Mesothelial cell of epicardium (in vitro differentiated cells): ENCODE results near the gene TNFRSF14. TPM values are rescaled to one million over a fixed set of nuclear protein-coding genes. Genes with fewer than 3 reads are reported as not detected.

Experiments used
- DNase-seq, 2 experiments: peaks; one replicate each; pipeline ENCODE4 v3.0.0; 2021; ENCODE audit warnings: low spot score in 2 of 2; ENCODE audit not compliant: unreplicated experiment in 2 of 2
- H3K27ac Mint-ChIP-seq: 2 replicates; pipeline ENCODE4 v1.8.0; 2021; ENCODE audit warnings: mixed read lengths
- H3K27me3 Mint-ChIP-seq: 2 replicates; pipeline ENCODE4 v1.8.0; 2021; ENCODE audit warnings: low read depth, mixed read lengths
- H3K36me3 Mint-ChIP-seq: 2 replicates; pipeline ENCODE4 v1.8.0; 2021; ENCODE audit warnings: mixed read lengths
- H3K4me1 Mint-ChIP-seq: 2 replicates; pipeline ENCODE4 v1.8.0; 2021; ENCODE audit warnings: mixed read lengths
- H3K4me3 Mint-ChIP-seq: 2 replicates; pipeline ENCODE4 v1.8.0; 2021; ENCODE audit warnings: mild to moderate bottlenecking, moderate library complexity, mixed read lengths
- H3K9me3 Mint-ChIP-seq: 2 replicates; pipeline ENCODE4 v1.8.0; 2021; ENCODE audit warnings: mixed read lengths
- total RNA-seq: library from RNA; stranded (reverse); gene quantifications from 3 replicates; pipeline ENCODE4 v1.2.1, GENCODE V29; 2021
- TF ChIP-seq, protein P1 (sequence below): fragments of 200-600 bp; sonication (generic); IDR thresholded peaks from one replicate; pipeline ENCODE4 v1.5.0; 2021; ENCODE audit warnings: antibody characterized with exemption; ENCODE audit not compliant: unreplicated experiment

Gene TNFRSF14
- total RNA-seq, 1 donor from 2014 or later, result 1.1 TPM

DNA sequence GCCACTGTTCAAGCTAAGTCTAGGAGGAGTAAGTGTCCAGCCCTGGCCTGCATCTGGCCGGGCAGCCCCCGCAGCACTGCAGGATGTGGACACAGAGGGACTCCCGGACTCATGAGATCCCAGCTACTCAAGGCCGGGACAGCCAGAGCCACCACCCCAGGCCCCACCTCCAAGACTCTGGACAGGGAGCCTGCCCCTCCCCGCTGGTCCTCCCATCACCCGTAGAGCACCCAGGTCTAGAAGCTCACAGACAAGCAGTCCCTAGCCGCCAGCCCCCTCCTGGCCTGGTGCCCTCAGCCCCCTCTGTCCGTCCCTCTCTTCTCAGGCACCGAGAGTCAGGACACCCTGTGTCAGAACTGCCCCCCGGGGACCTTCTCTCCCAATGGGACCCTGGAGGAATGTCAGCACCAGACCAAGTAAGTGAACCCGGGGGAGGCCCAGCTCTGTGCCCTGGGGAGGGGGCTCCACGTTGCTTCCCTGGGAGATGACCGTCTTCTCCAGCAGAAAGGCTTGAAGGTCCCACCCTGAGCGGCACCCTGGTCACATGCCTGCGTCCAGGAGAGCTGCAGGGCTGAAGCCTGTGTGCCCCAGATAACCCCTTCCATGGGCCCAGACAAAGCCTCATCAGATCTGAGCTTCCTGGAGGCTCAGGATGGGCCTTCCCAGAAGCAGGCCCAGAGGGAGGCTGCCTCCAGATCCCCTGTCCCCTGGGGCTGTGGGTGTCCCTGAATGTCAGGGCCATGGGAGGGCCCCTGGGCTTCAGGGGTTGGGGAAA lies 4.3 kb downstream of the TNFRSF14 start:
- Mint-ChIP-seq H3K4me1 (peaks cover 4% of the 10 kb centered on the region), H3K36me3 (no peaks in the 10 kb centered on the region), H3K4me3 (no peak overlapping the region), H3K27me3 (peaks cover 7% of the 10 kb centered on the region), H3K27ac (no peak overlapping the region), H3K9me3 (no peaks in the 10 kb centered on the region)
- DNase-seq, result no peak
- TF ChIP-seq, protein P1, sequence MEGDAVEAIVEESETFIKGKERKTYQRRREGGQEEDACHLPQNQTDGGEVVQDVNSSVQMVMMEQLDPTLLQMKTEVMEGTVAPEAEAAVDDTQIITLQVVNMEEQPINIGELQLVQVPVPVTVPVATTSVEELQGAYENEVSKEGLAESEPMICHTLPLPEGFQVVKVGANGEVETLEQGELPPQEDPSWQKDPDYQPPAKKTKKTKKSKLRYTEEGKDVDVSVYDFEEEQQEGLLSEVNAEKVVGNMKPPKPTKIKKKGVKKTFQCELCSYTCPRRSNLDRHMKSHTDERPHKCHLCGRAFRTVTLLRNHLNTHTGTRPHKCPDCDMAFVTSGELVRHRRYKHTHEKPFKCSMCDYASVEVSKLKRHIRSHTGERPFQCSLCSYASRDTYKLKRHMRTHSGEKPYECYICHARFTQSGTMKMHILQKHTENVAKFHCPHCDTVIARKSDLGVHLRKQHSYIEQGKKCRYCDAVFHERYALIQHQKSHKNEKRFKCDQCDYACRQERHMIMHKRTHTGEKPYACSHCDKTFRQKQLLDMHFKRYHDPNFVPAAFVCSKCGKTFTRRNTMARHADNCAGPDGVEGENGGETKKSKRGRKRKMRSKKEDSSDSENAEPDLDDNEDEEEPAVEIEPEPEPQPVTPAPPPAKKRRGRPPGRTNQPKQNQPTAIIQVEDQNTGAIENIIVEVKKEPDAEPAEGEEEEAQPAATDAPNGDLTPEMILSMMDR, result no peak

DNA sequence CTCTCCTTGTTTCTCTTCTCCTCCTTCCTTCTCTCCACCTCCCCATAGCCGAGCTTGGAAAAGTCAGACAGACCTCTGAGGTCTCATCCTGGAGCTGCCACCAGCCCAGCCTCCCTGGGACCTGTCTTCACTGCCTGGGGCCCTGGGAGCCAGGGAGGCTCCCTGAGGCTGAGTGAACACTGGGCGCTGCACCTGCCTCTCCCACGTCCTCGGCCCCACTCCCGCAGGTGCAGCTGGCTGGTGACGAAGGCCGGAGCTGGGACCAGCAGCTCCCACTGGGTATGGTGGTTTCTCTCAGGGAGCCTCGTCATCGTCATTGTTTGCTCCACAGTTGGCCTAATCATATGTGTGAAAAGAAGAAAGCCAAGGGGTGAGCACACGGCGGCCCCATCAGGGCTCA lies 5.3 kb downstream of the TNFRSF14 start:
- Mint-ChIP-seq H3K27me3 (peaks cover 7% of the 10 kb centered on the region), H3K9me3 (no peaks in the 10 kb centered on the region), H3K27ac (no peak overlapping the region), H3K36me3 (no peaks in the 10 kb centered on the region), H3K4me1 (peaks cover 1% of the 10 kb centered on the region), H3K4me3 (no peak overlapping the region)
- no peak for DNase-seq
- TF ChIP-seq, protein P1, result no peak

DNA sequence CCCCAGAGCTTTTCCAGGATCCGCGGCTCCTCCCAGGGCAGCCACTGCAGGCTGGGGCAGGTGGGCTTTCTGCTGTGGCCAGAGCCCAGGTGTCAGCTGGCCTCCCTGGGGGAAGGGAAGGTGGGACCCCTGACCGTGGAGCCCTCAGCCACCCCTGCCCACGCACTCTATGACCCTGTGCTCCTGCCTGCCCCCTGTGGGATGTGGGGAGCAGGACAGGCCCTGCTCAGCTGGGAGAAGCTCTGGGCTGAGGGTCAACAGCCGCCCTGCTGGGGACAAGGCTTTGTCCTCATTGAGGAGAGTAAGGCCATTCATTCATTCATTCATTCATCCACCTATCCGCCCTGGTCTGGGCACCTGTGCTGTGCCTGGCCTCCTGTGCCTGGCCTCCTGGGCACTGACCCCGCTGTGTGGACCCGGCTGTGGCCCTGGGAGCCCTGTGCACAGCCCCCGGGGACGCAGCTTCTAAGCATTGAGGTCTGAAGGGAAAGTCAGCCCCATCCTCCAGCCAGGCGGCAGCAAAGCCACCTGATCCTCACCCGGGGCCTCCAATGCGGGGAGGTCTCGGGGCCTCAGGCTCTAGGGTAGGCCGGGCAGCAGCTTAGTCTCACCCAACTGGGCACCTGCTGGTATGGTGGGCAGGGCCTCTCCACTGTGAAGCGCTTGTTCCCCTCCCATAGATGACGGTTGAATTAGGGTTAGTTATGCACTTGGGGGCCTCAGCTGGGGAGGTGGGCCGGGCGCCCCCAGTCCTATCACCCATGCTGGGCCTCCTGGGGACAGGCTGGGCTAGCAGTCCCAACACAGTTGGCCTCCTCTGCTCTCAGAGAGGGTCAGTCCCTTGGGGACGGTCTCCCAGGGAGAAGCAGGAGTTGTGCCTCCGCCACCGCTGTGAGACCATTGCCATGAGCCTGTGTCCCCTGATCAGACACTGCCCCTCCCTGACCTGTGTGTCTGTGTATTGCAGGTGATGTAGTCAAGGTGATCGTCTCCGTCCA lies 6.0 kb downstream of the TNFRSF14 start:
- no peaks in the 10 kb centered on the region for H3K4me1 Mint-ChIP-seq
- no peaks in the 10 kb centered on the region for H3K9me3 Mint-ChIP-seq
- TF ChIP-seq, protein P1, result no peak
- H3K4me3 Mint-ChIP-seq, result no peak overlapping the region
- H3K27ac Mint-ChIP-seq, result no peak overlapping the region
- H3K36me3 Mint-ChIP-seq, result no peaks in the 10 kb centered on the region
- H3K27me3 Mint-ChIP-seq, result peaks cover 4% of the 10 kb centered on the region
- no peak for DNase-seq

DNA sequence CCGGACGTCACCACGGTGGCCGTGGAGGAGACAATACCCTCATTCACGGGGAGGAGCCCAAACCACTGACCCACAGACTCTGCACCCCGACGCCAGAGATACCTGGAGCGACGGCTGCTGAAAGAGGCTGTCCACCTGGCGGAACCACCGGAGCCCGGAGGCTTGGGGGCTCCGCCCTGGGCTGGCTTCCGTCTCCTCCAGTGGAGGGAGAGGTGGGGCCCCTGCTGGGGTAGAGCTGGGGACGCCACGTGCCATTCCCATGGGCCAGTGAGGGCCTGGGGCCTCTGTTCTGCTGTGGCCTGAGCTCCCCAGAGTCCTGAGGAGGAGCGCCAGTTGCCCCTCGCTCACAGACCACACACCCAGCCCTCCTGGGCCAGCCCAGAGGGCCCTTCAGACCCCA lies 7.0 kb downstream of the TNFRSF14 start:
- Mint-ChIP-seq H3K4me1 (no peaks in the 10 kb centered on the region), H3K4me3 (no peak overlapping the region), H3K9me3 (no peaks in the 10 kb centered on the region), H3K36me3 (no peaks in the 10 kb centered on the region), H3K27me3 (peaks cover 2% of the 10 kb centered on the region), H3K27ac (no peak overlapping the region)
- no peak for DNase-seq
- TF ChIP-seq, protein P1, result no peak

DNA sequence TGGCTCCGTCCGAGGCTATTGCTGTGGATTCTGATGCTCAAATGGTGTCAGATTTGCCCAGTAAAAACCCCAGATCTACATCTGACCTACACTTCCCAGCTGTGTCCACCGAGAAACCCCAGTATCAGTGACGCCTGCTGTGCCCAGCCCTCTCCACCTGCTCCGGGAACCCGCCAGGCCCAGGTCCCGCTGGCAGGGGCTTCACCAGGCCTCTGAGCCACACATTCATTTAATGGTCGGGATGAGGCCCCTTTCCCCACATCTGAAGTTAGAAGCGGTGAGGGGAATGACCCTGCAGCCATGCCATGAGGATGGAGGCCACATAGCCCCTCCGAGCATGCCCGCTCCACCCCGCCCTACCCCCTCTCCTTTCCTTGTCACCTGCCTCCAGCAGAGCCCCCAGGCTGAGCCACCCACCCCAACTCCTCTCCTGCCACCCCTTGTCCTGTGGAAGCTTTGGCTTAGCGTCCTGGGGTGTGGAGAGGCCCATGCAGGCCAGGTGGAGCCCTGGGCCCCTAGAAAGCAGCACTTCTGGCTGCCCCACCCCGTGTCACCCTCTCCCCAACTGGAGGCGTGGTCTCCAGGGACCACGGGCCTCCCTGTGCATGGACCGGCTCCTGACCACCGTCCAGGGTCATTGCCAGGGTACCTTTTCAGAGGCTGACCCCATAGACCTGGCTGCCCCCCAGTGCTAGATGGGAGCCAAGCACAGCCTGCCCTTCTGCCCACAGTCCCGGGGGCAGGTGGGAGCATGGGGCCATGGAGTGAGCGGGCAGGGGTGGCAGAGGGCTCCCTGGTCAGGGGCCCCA lies 8.0 kb downstream of the TNFRSF14 start:
- H3K27ac Mint-ChIP-seq, result no peak overlapping the region
- H3K9me3 Mint-ChIP-seq, result no peaks in the 10 kb centered on the region
- no peak for DNase-seq
- H3K27me3 Mint-ChIP-seq, result peaks cover 6% of the 10 kb centered on the region
- H3K36me3 Mint-ChIP-seq, result no peaks in the 10 kb centered on the region
- TF ChIP-seq, protein P1, result no peak
- no peak overlapping the region for H3K4me3 Mint-ChIP-seq
- no peaks in the 10 kb centered on the region for H3K4me1 Mint-ChIP-seq
